Fibroblast of skin of left quadriceps (primary cell): ENCODE data around the gene ANKRD10.
"Not testable (repeated sequence)": the region's sequence is repeated elsewhere in the genome, so short reads cannot be mapped to it uniquely, and the experiment has no call there.

ENCODE experiments used
- DNase-seq, 2 experiments: peaks; one replicate each; pipeline ENCODE4 v3.0.0-alpha.2; 2013; ENCODE audit warnings: low read depth in 2 of 2

ANKRD10 gene

DNA sequence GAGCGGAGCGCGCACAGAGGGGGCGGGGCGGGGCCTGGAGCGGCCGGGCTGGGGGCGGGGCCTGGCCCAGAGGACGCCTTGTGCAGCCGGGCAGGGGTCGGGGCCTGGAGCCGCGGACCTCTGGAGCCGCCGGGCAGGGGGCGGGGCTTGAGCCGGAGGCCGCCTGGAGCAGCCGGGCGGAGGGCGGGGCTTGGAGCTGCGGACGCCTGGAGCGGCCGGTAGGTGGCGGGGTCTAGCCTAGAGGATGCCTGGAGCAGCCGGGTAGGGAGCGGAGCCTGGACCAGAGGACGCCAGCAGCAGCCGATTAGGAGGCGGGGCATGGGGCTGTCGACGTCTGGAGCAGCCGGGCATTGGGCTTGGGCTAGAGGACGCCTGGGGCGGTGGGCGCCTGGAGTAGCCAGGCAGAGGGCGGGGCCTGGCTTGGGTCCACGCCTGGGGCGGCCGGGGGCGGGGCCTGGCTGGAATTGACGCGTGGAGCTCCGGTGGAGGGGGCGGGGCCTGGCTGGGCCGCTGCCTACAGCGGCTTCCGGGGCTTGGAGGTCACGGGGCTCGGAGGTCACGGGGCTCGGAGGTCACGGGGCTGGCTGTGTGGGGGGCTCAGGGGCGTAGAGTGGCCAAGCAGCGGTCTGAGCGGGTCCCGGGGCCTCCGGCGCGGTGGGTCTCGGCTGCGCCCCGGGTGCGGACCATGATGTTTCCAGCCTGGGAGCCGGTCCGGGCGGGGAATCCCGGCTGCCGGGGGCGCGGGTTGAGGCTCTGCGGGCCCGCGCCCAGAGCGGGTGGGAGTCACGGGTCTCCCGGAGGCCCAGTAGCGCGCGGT is at the start of gene ANKRD10:
TSS of gene ANKRD10 (minus strand) at position 13 of the 817 bp plus-strand sequence. CDS start 135 bp downstream, outside the sequence.
- peak; percentile 97 to 98 for DNase-seq

DNA sequence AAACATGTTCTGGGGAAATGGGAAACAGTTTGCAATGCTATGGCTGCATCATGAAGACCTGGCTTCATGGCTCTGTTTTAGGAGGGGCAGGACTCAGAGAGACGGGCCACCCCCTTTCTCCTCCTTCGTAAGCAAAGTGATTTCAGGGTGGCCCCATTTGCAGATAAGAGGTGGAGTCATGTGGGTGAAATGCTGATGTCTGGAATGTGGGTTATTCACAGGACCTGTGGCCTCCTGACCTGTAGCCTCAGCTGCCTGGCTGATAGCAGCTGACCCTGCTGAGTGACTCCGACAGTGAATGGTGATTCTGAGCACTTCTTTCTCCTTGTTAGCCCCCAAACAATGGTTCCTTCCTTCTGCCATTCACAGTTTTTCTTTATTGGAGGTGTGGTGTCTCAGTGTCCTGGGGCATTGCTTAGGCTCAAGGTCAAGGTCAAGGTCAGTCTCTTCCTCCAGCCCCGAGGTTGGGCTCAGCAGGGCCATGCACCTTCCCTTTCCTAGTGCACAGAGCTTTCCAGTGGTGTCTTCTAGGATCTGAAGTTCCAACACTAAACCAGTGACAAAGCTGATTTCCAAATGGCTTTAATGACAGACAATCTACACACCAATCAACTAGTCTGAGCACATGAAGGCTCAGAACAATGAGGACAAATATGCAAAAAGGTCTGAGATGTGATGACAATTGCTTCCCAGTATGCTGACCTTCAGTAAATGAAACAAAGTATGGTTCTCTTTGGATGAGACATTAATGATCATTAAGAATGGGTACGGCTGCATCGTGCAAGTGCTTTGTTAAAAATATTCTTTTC is 49.6 kb upstream of the ANKRD10 start:
- no peak for DNase-seq

DNA sequence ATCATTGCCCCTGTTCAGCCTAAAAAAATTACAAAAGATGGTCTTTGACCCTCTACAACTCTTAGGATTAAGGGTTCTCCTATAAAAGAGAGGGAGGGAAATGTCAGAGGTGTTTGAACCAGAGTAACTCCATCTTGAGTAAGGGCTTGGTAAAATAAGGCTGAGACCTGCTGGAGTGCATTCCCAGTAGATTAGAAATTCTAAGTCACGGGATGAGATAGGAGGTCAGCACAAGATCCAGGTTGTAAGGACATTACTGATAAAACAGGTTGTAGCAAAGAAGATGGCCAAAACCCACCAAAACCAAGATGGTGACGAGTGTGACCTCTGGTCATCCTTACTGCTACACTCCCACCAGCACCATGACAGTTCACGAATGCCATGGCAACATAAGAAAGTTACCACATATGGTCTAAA is 48.7 kb upstream of the ANKRD10 start:
- DNase-seq: no peak

DNA sequence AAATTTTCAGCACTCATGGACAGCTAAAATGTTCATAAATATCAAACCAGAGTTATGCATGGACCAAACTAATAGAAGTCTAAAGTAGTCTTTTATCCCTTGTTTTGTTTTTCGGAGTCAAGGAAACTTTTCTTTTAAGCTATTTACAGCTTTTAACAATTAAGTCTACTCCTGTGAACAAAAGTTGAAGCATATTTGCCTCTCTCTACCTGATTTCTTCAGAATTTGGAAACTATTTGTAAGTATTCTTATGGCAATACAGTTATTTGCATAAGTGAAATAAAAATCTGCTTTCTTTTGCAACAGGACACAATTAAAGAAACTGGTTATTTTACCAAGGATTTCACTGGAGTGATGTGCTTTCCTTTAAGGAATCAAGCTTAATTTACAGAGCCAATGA is 47.1 kb upstream of the ANKRD10 start:
- DNase-seq: no peak

DNA sequence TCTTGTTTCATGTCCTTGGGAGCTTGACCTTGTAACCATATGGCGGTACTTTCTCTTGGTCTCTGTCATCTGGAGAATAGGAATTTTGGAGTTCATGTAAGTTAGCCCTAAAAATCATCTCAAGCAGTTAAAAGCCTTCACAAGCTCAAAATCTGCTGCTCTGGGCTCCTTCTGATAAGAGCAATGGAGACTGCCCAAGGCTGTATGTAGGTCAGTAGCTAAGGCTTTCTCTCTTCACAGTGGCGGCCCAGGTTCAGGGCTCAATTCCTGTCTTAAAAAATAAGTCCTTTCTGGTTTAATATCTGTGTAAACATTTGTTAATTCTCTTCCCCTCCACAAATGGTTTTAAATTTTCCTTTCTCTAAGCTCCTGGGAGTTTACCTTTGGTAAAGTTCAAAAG is 45.3 kb upstream of the ANKRD10 start:
- no peak for DNase-seq

DNA sequence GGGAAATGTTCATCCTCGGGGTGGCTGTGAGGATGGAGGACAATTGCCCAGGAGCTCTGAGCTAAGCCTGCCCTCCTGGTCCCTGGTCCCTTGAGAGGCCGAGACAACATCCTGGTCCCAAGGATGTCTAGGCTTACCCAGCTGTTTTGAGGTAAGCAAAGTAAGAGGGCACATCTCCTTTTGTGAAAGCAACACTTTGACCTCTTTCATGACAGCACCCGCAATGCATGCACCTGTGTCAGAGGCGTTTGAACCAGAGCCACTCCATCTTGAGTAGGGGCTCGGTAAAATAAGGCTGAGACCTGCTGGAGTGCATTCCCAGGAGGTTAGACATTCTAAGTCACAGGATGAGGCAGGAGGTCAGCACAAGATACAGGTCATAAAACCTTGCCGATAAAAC is 43.1 kb upstream of the ANKRD10 start:
- DNase-seq: no peak

DNA sequence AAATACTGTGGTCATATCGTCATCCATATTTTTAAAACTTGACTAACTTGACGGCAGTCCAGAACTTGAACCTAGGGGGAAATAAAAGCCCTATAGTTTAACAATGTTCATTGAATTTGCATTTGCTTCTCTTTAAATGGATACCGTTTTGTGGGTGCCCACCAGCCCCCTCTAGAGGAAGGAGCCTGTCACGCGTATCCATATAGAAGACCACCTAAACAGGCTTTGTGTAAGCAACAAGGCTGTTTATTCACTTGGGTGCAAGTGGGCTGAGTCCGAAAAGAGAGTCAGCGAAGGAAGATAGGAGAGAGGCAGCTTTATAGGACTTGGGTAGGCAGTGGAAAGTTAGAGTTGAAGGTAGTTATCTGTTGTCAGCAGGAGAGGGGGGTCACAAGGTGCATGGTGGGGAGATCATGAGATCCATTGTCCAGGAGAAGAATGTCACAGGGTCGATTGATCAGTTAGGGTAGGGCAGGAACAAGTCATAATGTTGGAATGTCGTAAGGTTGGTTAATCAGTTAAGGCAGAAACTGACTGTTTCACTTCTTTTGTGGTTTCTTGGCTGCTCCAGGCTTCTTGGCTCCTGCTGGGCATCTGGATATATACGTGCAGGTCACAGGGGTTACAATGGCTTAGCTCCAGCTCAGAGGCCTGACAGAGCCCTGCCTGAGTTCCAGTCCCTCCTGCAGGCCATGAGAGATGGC is 42.5 kb upstream of the ANKRD10 start:
- DNase-seq: no peak

DNA sequence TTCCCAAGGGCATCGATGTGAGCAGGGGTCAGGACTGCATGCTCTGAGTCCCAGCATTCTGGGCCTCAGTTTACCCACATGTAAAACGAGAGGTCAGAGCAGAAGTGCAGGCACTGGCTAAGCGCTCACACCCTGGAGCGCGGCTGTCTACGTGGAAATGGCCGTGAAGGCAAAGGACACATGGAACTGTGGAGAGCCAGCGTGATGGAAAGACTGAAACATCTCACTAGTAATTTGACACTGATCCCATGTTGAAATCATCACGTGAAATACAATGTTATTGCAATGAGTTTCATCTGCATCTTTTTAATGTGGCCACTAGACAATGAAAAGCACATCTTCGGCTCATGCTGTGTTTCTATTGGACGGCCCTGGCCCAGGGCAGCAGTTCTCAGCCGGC is 41.3 kb upstream of the ANKRD10 start:
- peak; percentile 25 to 32 for DNase-seq

DNA sequence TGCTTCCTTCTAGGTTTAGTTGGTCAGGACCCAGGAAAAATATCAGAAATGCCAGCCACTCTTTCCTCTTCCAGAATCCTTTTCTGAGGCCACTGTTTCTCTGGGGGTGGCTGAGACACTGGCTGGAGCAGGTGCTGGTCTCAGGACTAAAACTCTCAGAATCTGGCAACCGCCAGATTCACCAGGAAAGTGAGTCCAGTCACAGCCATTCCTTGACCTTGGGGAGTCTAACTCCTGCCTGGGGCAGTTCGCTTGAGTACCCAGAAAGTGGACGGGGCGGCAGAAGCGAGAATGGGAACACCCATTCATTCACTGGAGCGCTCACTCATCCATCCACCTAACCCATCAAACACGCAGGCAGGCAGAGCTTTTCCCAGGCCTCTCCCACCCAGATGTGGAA is 40.7 kb upstream of the ANKRD10 start:
- DNase-seq: not testable (repeated sequence)

DNA sequence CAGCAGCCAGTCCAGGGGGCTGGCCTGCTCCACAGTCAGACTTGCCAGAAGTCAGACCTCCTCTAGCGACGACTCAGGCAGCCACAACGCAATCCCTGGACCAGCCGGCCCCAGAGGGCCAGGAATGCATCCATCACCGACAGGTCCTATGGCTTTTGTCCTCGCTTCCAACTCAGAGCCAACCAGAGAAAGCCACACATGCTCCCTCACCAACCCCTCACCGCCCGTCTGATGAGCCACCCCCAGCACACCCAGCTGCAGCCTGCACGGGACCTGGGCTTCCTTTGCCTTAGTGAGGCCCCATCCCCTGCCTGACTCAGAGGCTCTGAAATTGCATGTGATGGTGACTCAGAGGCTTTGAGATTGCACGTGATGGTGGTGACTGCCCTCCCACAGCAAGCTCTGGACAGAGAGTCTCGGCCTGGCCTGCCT is 40.2 kb upstream of the ANKRD10 start:
- DNase-seq: peak; percentile 79

DNA sequence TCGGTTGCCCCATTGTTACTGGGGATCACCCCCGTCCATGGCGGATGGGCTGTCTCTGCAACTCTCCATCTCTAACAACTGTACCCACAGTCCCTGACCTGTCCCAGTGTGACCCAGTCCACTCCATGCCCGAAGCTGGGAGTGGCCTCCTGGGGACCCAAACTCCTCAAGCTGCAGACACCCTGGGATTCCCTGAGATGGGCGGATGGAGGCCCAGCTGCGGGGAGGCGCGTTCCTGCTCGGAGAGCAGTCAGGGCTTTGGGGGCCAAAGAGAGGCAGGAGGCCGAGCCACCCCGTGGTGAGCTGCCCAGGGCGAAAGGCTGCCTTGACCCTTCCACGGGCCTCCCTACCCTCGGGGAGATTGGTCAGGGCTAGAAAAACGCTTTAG is 39.7 kb upstream of the ANKRD10 start:
- not testable (repeated sequence) for DNase-seq

DNA sequence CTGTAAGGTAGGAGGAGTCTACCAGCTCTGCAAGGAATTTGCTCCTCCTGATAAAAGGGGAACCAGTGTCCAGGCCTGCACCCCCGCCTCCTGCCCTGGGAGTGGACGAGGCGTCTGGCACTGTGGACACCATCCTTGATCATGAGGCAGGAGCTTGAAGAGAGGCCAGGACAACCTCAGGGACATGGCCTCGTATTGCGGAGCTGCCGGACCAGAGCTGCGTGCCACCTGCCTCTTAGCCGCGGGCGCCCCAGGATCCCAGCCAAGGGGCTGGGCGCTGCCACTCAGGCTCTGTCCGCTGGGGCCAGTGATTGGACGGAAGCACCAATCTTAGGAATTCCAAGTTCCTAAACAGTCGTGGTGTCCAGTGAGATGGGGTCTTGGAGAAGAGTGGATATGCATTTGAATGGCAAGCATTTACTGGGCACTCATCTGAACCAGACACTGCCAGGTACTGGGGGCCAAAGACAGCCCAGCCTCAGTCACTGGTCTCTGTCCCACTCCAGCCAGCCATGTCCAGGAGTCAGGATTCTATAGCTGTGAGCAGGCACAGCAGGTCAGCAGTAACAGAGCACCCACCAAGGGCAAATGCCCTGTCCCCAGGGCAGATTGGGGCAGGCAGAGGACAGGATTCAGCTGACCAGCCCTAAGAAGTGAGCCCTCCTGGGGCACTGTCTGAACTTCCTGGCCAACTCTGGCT is 39.1 kb upstream of the ANKRD10 start:
- no peak for DNase-seq

DNA sequence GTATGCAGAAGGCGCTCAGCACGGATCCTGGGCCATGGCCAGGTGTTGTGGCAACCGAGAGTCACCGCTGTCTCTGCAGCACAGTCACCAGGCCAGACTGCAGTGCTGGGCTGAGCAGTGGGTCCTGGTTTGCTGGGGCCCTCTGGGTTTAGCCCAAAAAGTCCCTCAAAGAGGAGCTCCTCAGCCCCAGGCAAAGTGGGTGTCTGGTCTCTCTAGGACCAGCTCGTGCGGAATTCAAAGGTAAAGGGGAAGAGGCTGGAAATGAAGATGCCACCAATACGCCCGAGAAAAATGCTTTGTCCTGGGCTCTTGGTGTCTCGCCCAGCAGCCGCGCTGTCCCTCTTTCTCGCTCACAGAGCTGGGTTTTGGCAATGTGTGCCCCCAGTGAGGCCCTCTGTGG is 38.5 kb upstream of the ANKRD10 start:
- no peak for DNase-seq

DNA sequence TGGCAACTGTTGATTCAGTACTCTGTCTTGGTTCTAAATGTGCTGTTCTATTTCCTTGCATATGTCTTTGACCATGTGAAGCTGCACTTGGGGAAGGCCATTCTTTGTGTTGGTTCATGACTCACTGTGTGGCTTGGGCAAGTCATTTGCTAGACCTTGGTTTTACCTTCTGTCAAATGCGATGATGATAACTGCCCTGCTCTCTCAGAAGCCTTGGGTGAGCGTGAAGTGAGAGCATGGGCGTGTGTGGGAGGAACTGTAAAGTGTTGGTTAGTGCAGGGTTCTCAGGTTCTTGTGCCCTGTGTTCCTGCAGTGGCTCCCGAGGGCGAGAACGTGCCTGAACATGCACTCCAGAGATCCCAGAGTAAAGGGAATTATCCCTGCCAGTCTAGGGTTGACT is 37.3 kb upstream of the ANKRD10 start:
- DNase-seq: not testable (repeated sequence)

DNA sequence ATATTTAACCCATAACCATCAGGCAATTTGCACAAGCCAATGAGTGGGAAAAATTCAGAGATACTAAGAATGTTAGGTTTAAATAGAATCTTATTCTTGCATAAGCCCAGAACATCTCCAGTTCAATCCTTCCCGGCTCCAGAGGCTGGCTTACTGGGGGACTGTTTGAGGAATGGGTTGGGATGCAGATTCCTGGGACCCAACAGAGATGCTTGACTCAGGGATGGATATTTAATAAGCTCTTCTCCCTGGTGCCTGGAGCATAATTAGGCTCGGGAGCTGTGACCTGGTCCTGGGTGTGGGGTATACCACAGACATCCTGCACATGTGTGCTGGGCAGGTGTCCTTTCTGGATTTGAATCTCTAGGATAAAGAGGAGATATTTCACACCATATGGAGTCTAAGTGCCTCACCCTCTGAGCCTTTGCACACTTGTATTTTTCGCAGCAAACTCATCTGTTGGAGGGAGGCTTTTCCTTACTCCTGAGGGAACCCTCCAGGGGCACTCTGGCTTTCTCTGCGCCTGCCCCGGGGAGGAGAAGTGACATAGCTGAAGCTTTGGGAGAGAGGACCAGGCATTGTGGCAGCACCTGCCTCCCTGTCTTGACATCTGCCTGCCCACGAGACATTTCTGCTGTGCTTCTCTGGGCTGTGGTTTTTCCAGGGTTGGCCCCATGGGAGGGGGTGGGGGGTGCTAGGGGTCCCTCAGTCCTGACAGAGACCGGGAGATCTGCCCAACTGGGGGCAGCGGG is 36.1 kb upstream of the ANKRD10 start:
- no peak for DNase-seq

DNA sequence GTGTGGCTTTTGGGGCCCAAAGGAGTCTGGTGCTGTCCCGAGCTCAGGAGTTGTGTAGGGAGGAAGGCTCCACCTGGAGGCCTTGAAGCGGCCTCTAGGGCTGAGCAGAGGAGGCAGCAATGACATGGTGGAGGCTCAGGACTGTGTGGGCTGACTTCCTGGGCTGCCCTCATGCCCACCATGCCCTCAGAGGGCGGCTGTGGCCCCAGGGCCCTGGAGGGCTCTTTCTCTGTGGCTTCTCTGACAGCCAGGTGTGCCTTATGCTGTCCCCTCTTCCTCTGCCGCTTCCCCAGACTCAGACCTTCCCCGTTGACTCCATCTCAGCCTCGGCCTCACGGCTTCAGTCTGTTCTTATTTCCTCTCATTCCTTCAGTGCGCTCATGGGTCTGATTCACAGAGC is 35.5 kb upstream of the ANKRD10 start:
- no peak for DNase-seq

DNA sequence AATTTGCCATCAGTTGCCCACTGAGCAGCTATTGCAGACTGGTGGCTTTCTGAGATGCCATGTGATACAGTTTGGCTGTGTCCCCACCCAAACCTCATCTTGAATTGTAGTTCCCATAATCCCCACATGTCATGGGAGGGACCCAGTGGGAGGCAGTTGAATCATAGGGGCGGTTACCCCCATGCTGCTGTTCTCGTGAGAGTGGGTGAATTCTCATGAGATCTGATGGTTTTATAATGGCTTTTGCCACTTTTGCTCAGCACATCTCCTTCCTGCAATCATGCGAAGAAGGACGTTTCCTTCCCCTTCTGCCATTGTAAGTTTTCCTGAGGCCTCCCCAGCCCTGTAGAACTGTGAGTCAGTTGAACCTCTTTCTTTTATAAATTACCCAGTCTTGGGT is 34.8 kb upstream of the ANKRD10 start:
- no peak for DNase-seq

DNA sequence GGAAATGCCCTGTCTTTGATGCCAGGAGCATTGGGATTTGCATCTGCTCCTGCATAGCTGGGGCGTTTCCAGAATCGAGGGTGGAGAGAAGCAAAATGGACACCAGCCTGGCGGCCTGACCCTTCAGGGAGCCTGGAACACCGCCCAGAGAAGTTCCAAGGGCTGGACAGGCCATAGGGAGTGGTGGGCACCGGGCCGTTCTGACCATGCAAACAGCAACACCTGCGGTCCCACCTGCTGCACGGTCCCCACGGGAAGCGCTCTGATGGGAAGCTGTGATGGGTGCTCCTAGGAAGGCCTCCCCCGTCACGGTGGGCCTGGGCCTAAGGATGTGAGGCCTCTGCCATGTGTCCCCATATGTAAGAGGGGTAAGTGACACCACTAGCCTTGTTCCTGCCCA is 34.2 kb upstream of the ANKRD10 start:
- no peak for DNase-seq

DNA sequence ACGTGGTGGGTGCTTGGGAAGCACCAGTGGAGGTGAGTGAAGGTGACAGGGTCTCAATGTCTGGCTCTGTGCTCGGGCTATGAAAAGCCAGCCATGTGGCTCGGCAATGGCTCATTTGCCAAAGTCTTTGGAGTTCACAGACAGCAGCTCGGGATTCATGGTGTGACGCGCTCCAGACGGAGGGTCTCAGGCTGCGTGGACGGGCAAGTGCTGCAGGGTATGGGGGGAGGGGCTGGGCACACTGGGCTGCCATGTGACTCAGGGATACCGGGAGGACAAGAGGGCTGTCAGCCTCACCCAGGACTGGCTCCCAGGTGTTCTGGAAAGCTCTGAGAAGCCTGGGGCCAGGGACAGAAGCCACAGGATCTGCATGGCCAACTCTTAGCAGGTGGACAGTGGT is 32.5 kb upstream of the ANKRD10 start:
- DNase-seq: not testable (repeated sequence)

DNA sequence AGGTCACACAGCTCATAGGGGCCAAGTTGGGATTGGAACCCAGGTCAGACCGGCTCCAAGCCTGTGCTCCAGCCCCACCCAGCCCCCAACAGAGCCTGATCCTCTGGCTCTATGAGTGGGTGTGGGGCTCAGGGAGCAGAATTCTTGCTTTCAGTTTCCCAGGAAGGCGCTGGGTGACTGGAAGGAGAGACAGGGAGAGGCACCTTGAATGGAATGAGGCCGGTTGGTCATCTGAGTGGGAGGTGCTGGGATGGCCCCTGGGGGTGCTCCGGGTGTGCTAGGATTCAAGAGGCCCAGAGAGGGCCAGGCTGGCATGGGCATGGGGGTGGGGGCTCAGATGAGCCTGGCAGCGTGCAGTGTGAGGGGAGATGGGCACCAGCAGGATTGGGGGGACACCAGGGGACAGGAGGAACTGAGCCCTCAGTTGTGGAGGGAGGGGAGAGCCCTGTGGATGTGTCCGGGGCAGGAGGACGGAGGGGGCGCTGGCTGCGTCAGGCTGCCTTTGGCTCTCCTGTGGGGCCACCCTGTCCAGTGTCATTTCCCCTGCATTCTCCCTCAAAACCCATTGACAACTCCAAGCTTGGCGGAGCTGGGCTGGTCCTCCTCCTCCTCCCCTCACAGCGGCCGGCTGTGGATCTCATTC is 31.2 kb upstream of the ANKRD10 start:
- no peak for DNase-seq
